Muscle layer of colon (tissue), 2 donors: ENCODE measurements around the gene CDH22.

Experiments used
- H3K27ac ChIP-seq: one replicate; pipeline ENCODE4 v1.7.0; 2013; ENCODE audit warnings: low read depth, mild to moderate bottlenecking, low read length, moderate library complexity
- H3K27me3 ChIP-seq, 2 donors: one replicate each; pipeline ENCODE4 v1.7.0; 2013; ENCODE audit warnings: low read length in 2 of 2, mild to moderate bottlenecking in 2 of 2; ENCODE audit not compliant: insufficient read depth in 2 of 2, control insufficient read depth in 1 of 2
- H3K36me3 ChIP-seq: one replicate; pipeline ENCODE4 v1.7.0; 2013; ENCODE audit warnings: mild to moderate bottlenecking, low read length; ENCODE audit not compliant: insufficient read depth
- H3K4me1 ChIP-seq: one replicate; pipeline ENCODE4 v1.7.0; 2013; ENCODE audit warnings: mild to moderate bottlenecking, low read length; ENCODE audit not compliant: insufficient read depth
- H3K4me3 ChIP-seq, 2 donors: one replicate each; pipeline ENCODE4 v1.7.0; 2013; ENCODE audit warnings: low read length in 2 of 2, low read depth in 1 of 2, mild to moderate bottlenecking in 1 of 2, moderate library complexity in 1 of 2
- H3K9ac ChIP-seq: one replicate; pipeline ENCODE4 v1.7.0; 2013; ENCODE audit warnings: low read length
- H3K9me3 ChIP-seq: one replicate; pipeline ENCODE4 v1.7.0; 2013; ENCODE audit warnings: mild to moderate bottlenecking, low read length
- donor health status: abdominal sarcoma.
- donor health status: Adenocarcinoma of cecum.

The CDH22 gene

DNA sequence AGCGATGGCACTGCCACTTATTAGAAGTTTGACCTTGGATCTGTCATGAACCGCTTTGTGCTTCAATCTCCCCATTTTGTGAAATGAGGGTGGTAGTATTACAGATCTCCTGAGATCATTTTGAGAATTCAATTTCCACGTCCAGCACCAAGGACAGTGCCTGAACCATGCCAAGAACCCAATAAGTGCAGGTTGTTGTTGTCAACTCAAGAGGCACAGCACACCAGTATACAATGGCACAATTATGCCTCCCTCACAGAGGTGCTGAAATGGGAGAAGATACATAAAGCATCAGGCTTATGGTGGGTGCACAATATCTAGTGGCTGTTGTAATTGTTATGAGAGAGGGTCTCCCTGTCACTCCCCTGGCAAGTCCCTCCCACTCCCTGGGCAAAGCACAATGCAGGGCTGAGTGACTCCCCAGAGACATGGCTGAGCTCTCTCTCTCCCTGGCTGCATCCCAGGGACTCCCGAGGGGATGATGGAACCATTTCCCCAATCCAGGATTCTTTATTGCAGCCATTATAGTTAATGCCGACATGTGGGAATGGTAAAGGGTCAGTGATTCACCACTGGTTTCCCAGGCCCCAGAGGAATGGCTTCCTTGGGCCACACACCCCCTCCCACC is 78.7 kb downstream of the CDH22 start:
- Histone ChIP-seq H3K4me1 (no peaks in the 10 kb centered on the region), H3K9ac (no peak overlapping the region), H3K27me3 (peaks cover 19% of the 10 kb centered on the region in 2 donors), H3K9me3 (no peaks in the 10 kb centered on the region), H3K36me3 (no peaks in the 10 kb centered on the region), H3K4me3 (no peak overlapping the region), H3K27ac (no peak overlapping the region)

DNA sequence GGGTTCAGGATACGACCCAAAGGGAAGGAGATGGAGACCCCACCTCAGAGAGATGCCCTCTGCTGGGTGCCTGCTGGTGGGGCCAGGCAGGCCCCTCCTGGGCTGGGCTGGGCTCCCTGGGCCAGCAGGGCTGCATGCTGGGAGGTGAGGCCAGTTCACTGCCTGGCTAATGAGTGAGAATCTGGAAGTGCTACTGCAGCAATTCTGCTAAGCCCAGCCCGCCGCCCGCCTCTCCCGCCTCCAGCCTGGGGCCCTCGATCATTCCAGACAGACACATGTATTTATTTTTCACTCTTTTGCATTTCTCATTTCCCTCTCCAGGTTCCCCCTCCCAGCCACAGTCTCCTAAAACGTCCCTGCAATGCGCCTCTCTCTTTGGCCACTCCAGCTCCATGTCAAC is 79.6 kb downstream of the CDH22 start:
- peaks cover 19% of the 10 kb centered on the region in 2 donors for H3K27me3 ChIP-seq

DNA sequence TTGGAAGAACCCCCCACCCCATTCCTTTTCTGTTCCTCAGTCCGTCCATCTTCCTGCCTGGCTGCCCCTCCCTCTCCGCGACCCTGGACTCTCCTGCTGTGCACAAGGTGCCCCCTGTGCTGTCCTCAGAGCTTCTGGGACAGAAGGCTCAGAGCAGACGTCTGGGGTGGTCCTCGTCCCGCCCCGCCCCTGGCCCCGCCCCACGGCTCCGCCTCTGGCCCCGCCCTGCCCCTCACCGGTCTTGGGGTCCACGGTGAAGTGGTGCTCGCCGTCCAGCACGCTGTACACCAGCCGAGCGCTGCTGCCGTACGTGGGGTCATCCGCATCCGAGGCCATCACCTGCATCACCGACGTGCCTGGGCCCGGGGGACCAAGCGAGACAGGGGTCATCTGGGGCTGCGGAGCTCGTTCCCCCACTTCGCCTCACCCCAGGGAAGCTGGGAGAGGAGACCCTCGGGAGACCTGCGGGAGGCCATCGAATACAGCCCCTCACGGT is 81.0 kb downstream of the CDH22 start:
- Histone ChIP-seq H3K27ac (no peak overlapping the region), H3K36me3 (no peaks in the 10 kb centered on the region), H3K4me3 (no peak overlapping the region), H3K4me1 (no peaks in the 10 kb centered on the region), H3K27me3 (peaks cover 19% of the 10 kb centered on the region in 2 donors), H3K9me3 (no peaks in the 10 kb centered on the region), H3K9ac (no peak overlapping the region)

More for the DNA sequence above, 79.6 kb downstream of the CDH22 start:
- no peak overlapping the region for H3K9ac ChIP-seq
- H3K4me1 ChIP-seq: no peaks in the 10 kb centered on the region
- H3K36me3 ChIP-seq: no peaks in the 10 kb centered on the region
- H3K27ac ChIP-seq: no peak overlapping the region
- H3K9me3 ChIP-seq: no peaks in the 10 kb centered on the region
- no peak overlapping the region for H3K4me3 ChIP-seq

DNA sequence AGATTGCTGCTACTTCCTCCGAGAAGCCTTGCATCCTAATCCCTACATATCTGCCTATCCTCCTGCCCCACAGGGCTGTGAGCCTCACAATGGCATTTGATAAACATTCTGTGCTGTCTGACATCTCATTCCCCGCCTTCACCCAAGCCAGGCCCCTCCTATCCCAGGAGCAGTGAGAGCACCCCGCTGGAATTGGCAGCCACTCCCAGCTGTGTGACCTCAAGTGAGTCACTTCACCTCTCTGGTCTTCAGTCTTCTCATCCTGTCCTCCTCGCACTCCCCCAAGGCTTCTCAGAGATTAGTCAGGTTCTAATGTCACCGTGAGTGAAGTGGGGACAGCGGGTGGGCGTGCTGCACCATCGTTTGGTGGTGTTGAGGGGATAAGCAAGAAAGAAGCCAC is 81.7 kb downstream of the CDH22 start:
- no peak overlapping the region for H3K4me3 ChIP-seq
- H3K9me3 ChIP-seq: no peaks in the 10 kb centered on the region
- peaks cover 19% of the 10 kb centered on the region in 2 donors for H3K27me3 ChIP-seq
- H3K9ac ChIP-seq: no peak overlapping the region
- H3K36me3 ChIP-seq: no peaks in the 10 kb centered on the region
- no peaks in the 10 kb centered on the region for H3K4me1 ChIP-seq
- H3K27ac ChIP-seq: no peak overlapping the region

DNA sequence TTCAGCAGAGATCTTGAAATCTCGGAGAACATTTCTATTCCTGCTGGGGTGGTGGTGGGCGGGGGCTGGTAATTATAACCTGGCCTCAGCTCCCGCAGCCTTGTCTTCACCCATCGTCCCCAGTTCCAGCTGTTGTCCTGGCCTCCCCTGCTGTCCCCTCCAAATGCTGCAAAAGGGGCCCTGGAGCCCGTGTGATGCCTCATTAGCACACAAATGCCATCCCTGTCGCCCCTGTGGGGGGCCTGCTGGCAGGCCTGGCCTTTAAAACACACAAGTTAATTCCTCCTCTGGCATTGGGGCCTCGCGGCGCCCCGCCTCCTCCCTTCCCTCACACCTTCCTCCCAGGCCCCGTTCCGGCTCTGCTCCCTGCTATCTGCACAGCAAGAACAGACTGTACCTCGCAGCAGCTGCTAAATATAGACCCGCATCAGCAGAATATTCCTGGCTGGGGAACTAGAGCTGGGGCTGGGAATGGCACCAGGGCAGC is 85.7 kb downstream of the CDH22 start:
- no peak overlapping the region for H3K4me3 ChIP-seq
- H3K27me3 ChIP-seq: peaks cover 6 to 12% of the 10 kb centered on the region in 2 donors
- no peaks in the 10 kb centered on the region for H3K9me3 ChIP-seq
- no peak overlapping the region for H3K27ac ChIP-seq
- H3K9ac ChIP-seq: no peak overlapping the region
- no peaks in the 10 kb centered on the region for H3K4me1 ChIP-seq
- H3K36me3 ChIP-seq: no peaks in the 10 kb centered on the region

DNA sequence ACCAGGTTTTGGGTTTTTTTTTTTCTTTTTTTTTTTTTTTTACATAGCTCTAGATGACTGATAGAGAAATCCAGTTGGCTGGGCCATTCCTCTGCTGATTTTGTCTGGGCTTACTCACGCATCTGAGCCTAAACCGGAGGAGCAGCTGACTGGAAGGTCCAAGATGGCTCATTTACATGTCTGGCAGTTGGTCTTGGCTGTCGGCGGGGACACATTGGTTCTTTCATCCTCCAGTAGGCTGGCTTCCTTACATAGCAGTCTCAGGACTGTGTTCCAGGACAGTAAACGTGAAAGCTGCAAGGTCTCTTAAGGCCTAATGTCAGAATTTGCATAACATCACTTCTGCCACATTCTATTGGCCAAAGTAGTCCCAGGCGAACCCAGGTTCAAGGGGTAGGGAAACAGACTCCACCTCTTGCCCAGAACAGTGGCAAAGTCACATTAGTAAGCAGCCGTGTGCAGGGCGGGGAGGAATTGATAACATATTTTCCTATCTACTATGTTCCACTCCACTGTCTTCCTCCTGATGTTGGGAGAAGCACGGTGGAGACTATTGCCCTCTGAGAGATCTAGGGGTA is 87.0 kb downstream of the CDH22 start:
- no peaks in the 10 kb centered on the region for H3K9me3 ChIP-seq
- peaks cover 0 to 1% of the 10 kb centered on the region in 2 donors for H3K27me3 ChIP-seq
- H3K27ac ChIP-seq: no peak overlapping the region
- H3K36me3 ChIP-seq: no peaks in the 10 kb centered on the region
- H3K4me3 ChIP-seq: no peak overlapping the region
- H3K4me1 ChIP-seq: no peaks in the 10 kb centered on the region
- H3K9ac ChIP-seq: no peak overlapping the region

DNA sequence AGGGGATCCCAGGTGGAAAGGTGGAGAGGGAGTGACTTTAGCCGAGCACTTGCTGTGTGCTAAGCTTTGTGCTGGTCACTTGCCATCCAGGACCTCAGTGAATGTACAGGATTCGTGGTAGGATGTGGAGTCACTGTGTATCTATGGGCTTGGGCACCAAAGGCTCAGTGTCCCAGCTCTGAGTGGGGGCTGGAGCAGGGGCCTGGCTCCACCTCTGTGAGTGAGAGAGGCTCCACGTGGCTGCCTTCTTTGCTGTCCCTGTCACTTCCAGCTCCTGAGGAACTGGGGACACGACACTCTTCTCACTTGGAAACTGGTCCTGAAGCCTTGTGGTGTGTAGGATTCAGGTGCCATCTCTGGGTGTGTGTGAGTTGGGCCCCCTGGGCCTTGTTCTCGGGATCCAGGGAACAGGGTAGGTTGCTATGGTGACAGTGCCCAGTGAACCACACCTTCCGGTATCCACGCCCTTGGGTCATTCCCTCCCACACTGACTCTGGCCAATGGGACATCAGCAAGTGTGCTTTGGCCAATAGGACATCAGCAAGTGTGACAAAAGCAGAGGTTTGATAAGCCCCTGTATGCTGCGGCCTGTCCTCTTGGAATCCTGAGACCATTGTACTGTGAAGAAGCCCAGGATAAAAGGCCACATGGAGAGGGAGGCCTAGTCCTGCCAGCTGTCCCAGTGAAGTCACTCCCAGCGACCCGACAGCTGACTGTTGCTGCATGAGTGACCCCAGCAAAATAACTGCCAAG is 87.7 kb downstream of the CDH22 start:
- Histone ChIP-seq H3K27me3 (peaks cover 0 to 7% of the 10 kb centered on the region in 2 donors), H3K36me3 (no peaks in the 10 kb centered on the region), H3K27ac (no peak overlapping the region), H3K4me1 (no peaks in the 10 kb centered on the region), H3K9ac (no peak overlapping the region), H3K9me3 (no peaks in the 10 kb centered on the region), H3K4me3 (no peak overlapping the region)

DNA sequence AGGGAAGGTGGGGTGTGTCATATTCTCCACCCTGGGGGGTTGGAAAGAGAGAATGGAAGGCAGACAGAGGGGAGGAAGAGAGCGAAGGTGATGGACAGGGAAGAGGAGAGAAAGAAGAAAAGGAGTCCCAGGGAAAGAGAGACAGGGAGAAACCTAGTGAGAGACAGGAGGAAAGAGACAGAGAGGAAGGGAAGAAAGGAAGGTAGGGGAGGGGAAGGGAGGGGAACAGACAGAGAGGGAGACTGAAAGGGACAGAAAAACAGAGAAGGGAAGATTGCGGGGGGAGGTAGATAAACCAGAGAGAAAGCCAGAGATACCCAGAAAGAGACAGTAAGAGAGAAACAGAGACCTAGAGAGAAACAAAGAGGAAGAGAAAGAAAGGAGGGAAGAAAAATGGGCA is 88.4 kb downstream of the CDH22 start:
- H3K36me3 ChIP-seq: no peaks in the 10 kb centered on the region
- no peak overlapping the region for H3K9ac ChIP-seq
- H3K4me3 ChIP-seq: no peak overlapping the region
- H3K4me1 ChIP-seq: no peaks in the 10 kb centered on the region
- H3K27ac ChIP-seq: no peak overlapping the region
- H3K27me3 ChIP-seq: peaks cover 0 to 12% of the 10 kb centered on the region in 2 donors
- H3K9me3 ChIP-seq: no peaks in the 10 kb centered on the region

DNA sequence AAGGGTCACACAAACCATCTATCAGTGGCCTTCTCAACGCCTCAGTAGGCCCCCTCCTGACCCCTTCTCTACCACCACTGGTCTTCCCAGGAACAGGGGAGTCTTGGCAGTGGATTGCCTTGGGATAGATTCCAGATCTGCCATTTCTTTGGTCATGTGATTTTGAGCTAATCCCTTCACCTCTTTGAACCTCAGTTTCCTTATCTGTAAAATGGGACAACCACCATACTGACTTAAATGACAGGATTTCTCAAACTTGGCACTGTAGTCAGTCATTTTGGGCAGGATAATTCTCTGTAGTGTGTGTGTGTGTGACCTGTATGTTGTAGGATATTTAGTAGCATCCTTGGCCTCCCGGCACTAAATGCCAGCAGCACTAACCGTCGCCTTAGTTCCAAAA is 89.1 kb downstream of the CDH22 start:
- H3K4me1 ChIP-seq: no peaks in the 10 kb centered on the region
- H3K27me3 ChIP-seq: peaks cover 0 to 12% of the 10 kb centered on the region in 2 donors
- H3K9me3 ChIP-seq: no peaks in the 10 kb centered on the region
- no peak overlapping the region for H3K9ac ChIP-seq
- no peak overlapping the region for H3K27ac ChIP-seq
- H3K4me3 ChIP-seq: no peak overlapping the region
- H3K36me3 ChIP-seq: no peaks in the 10 kb centered on the region

DNA sequence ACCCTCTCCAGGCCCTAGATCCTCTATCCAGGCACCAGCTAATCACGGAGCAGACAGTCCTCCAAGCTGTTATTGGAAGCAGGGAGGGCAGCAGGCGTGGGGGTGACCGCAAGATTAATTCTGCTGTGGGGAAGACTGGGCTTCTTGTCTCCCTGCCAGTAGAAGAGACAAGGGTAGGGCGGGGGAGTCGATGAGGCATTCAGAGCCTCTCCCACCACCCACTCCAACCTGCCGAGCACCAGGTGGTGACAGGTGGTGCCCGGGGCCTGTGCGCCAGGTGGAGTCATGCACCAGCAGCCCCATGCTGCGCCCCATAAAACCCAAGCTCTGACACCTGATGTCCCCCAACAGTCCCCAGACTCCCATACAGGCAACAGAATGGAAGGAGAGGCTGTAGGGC is 89.6 kb downstream of the CDH22 start:
- no peak overlapping the region for H3K9ac ChIP-seq
- H3K36me3 ChIP-seq: no peaks in the 10 kb centered on the region
- no peaks in the 10 kb centered on the region for H3K9me3 ChIP-seq
- H3K4me1 ChIP-seq: no peaks in the 10 kb centered on the region
- no peak overlapping the region for H3K4me3 ChIP-seq
- H3K27me3 ChIP-seq: peaks cover 0 to 16% of the 10 kb centered on the region in 2 donors
- no peak overlapping the region for H3K27ac ChIP-seq

DNA sequence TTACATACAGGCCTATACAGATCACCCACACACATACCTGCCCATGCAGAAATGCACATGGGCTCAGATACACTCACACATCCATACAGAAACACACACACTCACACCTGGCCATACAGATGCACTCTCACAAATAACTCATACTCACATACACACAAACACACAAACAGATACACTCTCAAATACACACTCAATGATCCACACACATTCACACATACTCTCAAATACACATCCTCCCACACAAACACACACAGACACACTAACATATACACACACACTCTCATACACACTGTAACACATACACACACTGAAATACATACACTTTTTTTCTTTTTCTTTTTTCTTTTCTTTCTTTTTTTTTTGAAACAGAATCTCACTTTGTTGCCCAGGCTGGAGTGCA is 90.7 kb downstream of the CDH22 start:
- H3K4me3 ChIP-seq: no peak overlapping the region

More for the DNA sequence above, 90.7 kb downstream of the CDH22 start:
- no peak overlapping the region for H3K27ac ChIP-seq
- H3K36me3 ChIP-seq: no peaks in the 10 kb centered on the region
- peaks cover 0 to 23% of the 10 kb centered on the region in 2 donors for H3K27me3 ChIP-seq
- no peaks in the 10 kb centered on the region for H3K4me1 ChIP-seq
- H3K9me3 ChIP-seq: no peaks in the 10 kb centered on the region
- H3K9ac ChIP-seq: no peak overlapping the region
